DND-41 (cell line): Measurements from ENCODE around the gene MRPS26.

Experiments
- ATAC-seq: fragments of 200-7000 bp; cut with Tn5 transposase; 3 replicates; pipeline ENCODE4 v1.9.1; 2021; ENCODE audit warnings: low read depth; ENCODE audit not compliant: insufficient read depth
- DNase-seq: peaks from one replicate; pipeline ENCODE4 v3.0.0-alpha.2; 2020
- H2AFZ ChIP-seq: 2 replicates; pipeline ENCODE4 v1.6.0; 2012; ENCODE audit warnings: low read depth, low read length
- H3K27ac ChIP-seq: 2 replicates; pipeline ENCODE4 v1.5.1; 2012; ENCODE audit warnings: low read length, inconsistent platforms
- H3K27me3 ChIP-seq: fragments of 200-600 bp; sonication (generic); 2 replicates; pipeline ENCODE4 v1.6.0; 2012; ENCODE audit warnings: low read length, mild to moderate bottlenecking, inconsistent platforms; ENCODE audit not compliant: insufficient read depth, poor library complexity
- H3K36me3 ChIP-seq: 2 replicates; pipeline ENCODE4 v1.5.1; 2012; ENCODE audit warnings: low read length, inconsistent platforms; ENCODE audit not compliant: insufficient read depth
- H3K4me1 ChIP-seq: 2 replicates; pipeline ENCODE4 v1.5.1; 2012; ENCODE audit warnings: mild to moderate bottlenecking, low read length; ENCODE audit not compliant: insufficient read depth
- H3K4me2 ChIP-seq: 2 replicates; pipeline ENCODE4 v1.6.0; 2012; ENCODE audit warnings: mild to moderate bottlenecking, moderate library complexity, low read length, inconsistent platforms; ENCODE audit not compliant: insufficient read depth
- H3K4me3 ChIP-seq, 2 experiments: fragments of 200-600 bp in 1 of 2; shearing (Covaris generic) in 1 of 2; 2 replicates each; pipeline ENCODE4 v1.5.1; 2012 to 2016; ENCODE audit warnings: inconsistent platforms in 2 of 2, low read length in 2 of 2, mild to moderate bottlenecking in 2 of 2, low read depth in 1 of 2, moderate library complexity in 1 of 2
- H3K79me2 ChIP-seq: 2 replicates; pipeline ENCODE4 v1.6.0; 2012; ENCODE audit warnings: low read length, inconsistent platforms; ENCODE audit not compliant: insufficient read depth
- H3K9ac ChIP-seq: 2 replicates; pipeline ENCODE4 v1.6.0; 2012; ENCODE audit warnings: low read depth, mild to moderate bottlenecking, inconsistent platforms, low read length, moderate library complexity
- H3K9me3 ChIP-seq: 2 replicates; pipeline ENCODE4 v1.5.1; 2012; ENCODE audit warnings: low read length, moderate library complexity, mild to moderate bottlenecking, inconsistent platforms; ENCODE audit not compliant: insufficient read depth, severe bottlenecking
- H4K20me1 ChIP-seq: 2 replicates; pipeline ENCODE4 v1.6.0; 2012; ENCODE audit warnings: low read length; ENCODE audit not compliant: insufficient read depth
- CTCF ChIP-seq: IDR thresholded peaks from 2 replicates; pipeline ENCODE4 v1.5.1; 2012; ENCODE audit warnings: borderline replicate concordance, low read length, moderate library complexity, mild to moderate bottlenecking; ENCODE audit not compliant: poor library complexity, severe bottlenecking; ENCODE audit errors: extremely low read depth
- EZH2 ChIP-seq: IDR thresholded peaks from 3 replicates; pipeline ENCODE4 v1.6.1; 2012; ENCODE audit warnings: borderline replicate concordance, low read depth, mild to moderate bottlenecking, moderate library complexity, low read length, inconsistent platforms; ENCODE audit not compliant: severe bottlenecking

The MRPS26 gene

DNA sequence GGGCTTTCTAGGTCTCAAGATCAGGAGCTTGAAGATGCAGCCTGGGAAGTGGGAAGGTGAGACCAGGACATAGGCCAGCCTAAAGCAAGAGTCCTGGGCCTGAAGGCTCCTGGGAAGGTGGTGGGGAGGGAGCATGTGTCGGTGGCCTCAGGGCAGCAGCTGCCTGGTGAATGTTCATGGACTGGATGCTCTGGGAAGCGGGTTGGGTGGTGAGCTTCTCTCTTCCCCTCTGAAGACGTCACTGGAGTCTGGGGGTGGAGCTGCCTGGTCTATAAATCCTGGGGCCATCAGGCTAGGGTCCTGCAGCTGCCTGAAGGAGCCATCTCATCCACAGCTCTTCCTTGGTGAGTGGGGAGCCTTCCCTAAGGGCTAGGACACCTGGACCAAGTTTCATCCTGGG is 2.5 kb upstream of the MRPS26 start, which contains the start of gene GNRH2:
TSS of gene GNRH2 (plus strand) at position 301 of the 400 bp plus-strand sequence. CDS start 793 bp downstream, outside the sequence.
- H3K9ac ChIP-seq = no peak within 1 kb of the TSS

GRCh38 chr20:3044336-3044965 is 1.4 kb upstream of the MRPS26 start:
- TF ChIP-seq EZH2 (no peak), CTCF (no peak)
- Histone ChIP-seq H3K36me3 (peaks cover 45% of the 10 kb centered on the region), H3K4me3 (no peak overlapping the region), H3K9me3 (no peaks in the 10 kb centered on the region), H3K4me2 (no peak overlapping the region), H4K20me1 (peaks cover 20% of the 10 kb centered on the region), H2AFZ (no peak overlapping the region), H3K4me1 (peaks cover 26% of the 10 kb centered on the region), H3K27ac (no peak overlapping the region), H3K27me3 (no peaks in the 10 kb centered on the region), H3K9ac (no peak overlapping the region), H3K79me2 (peaks cover 17% of the 10 kb centered on the region)
- no peak for ATAC-seq
- DNase-seq = no peak

More for the DNA sequence above, 2.5 kb upstream of the MRPS26 start, which contains the start of gene GNRH2:
- peaks cover 46% of the 10 kb centered on the region for H3K36me3 ChIP-seq
- ATAC-seq = no peak
- no peak within 1 kb of the TSS for H2AFZ ChIP-seq
- no peaks in the 10 kb centered on the region for H3K27me3 ChIP-seq
- DNase-seq = no peak
- H3K4me3 ChIP-seq = no peak within 1 kb of the TSS
- no peaks in the 10 kb centered on the region for H3K9me3 ChIP-seq
- H3K79me2 ChIP-seq = peaks cover 17% of the 10 kb centered on the region
- H3K27ac ChIP-seq = no peak within 1 kb of the TSS
- no peak within 1 kb of the TSS for H3K4me2 ChIP-seq
- no peak for TF ChIP-seq CTCF
- TF ChIP-seq EZH2 = no peak
- H4K20me1 ChIP-seq = peaks cover 11% of the 10 kb centered on the region
- peaks cover 26% of the 10 kb centered on the region for H3K4me1 ChIP-seq

GRCh38 chr20:3045042-3045815 is 623 bp upstream of the MRPS26 start:
- Histone ChIP-seq H3K4me1 (peaks cover 26% of the 10 kb centered on the region), H3K9ac (peak overlapping the region; percentile 91), H3K79me2 (peaks cover 17% of the 10 kb centered on the region), H4K20me1 (peaks cover 25% of the 10 kb centered on the region), H3K27me3 (no peaks in the 10 kb centered on the region), H3K27ac (peak overlapping the region; percentile 81), H3K4me3 (peak overlapping the region; percentile 95 to 97), H3K9me3 (no peaks in the 10 kb centered on the region), H2AFZ (peak overlapping the region; percentile 96), H3K4me2 (peak overlapping the region; percentile 91), H3K36me3 (peaks cover 44% of the 10 kb centered on the region)
- DNase-seq (no peak), ATAC-seq (peak; percentile 24)
- TF ChIP-seq CTCF = no peak
